ENCODE data around the gene KCNJ5. TPM values are rescaled to one million over a fixed set of nuclear protein-coding genes. Genes with fewer than 3 reads are reported as not detected.

KCNJ5 gene
- total RNA-seq, 5 donors from 2014 or later (not counting 1 experiment from before 2014, with no cell fraction given) = 0.07 to 0.13 (median 0.12) TPM; not detected in 2

- Mint-ChIP-seq H3K27ac (no peak overlapping the region), H3K4me1 (no peaks in the 10 kb centered on the region), H3K36me3 (no peaks in the 10 kb centered on the region), H3K4me3 (no peak overlapping the region), H3K27me3 (peaks cover 7 to 29% of the 10 kb centered on the region in 2 donors), H3K9me3 (no peaks in the 10 kb centered on the region)
- ChIA-PET CTCF (interaction anchor here in 1 of 2 donors (1.1 kb wide), 1 partner anchor 786 kb away, joined by 3 read pairs; no protein-coding TSS in a partner anchor), POLR2A (no interaction called here)
- 86% methylated on average over 13 of the region's 16 CpGs for WGBS (ENCODE audit: insufficient coverage)
- Histone ChIP-seq H3K36me3 (ENCODE audit: control insufficient read depth in 2 of 2, extremely low read depth in 1 of 2, insufficient read depth in 1 of 2, low read length in 1 of 2) (no peaks in the 10 kb centered on the region), H3K27ac (ENCODE audit: low read length) (no peak overlapping the region), H3K4me1 (ENCODE audit: control insufficient read depth in 1 of 2, extremely low read depth in 1 of 2, insufficient read depth in 2 of 2, low read length in 2 of 2) (no peaks in the 10 kb centered on the region), H3K4me3 (ENCODE audit: control insufficient read depth in 1 of 2, extremely low read depth in 1 of 2, low read length in 1 of 2) (no peak overlapping the region), H3K27me3 (replicated peaks in 1 of 2; ENCODE audit: control insufficient read depth in 2 of 2, extremely low read depth in 1 of 2, insufficient read depth in 2 of 2, low read length in 1 of 2) (peaks cover 0 to 24% of the 10 kb centered on the region in 2 experiments), H3K9me3 (no peaks in the 10 kb centered on the region)
- ATAC-seq (replicated peaks in 1 of 4) (no peak), DNase-seq (no peak)
Measured at GRCh38 chr11:128943428-128943976, 52.3 kb downstream of the KCNJ5 start.

GRCh38 chr11:128946648-128947047 lies 55.5 kb downstream of the KCNJ5 start:
- H3K4me1 Mint-ChIP-seq = no peaks in the 10 kb centered on the region
- H3K9me3 Mint-ChIP-seq = no peaks in the 10 kb centered on the region
- no peak overlapping the region for H3K4me3 ChIP-seq (ENCODE audit: control insufficient read depth in 1 of 2, extremely low read depth in 1 of 2, low read length in 1 of 2)
- H3K36me3 ChIP-seq (ENCODE audit: control insufficient read depth in 2 of 2, extremely low read depth in 1 of 2, insufficient read depth in 1 of 2, low read length in 1 of 2) = no peaks in the 10 kb centered on the region
- POLR2A ChIA-PET = interaction anchor here in 1 of 2 donors (0.7 kb wide), 1 partner anchor 1301 kb away, joined by 3 read pairs; no protein-coding TSS in a partner anchor
- peaks cover 0 to 10% of the 10 kb centered on the region in 2 experiments for H3K27me3 ChIP-seq (replicated peaks in 1 of 2; ENCODE audit: control insufficient read depth in 2 of 2, extremely low read depth in 1 of 2, insufficient read depth in 2 of 2, low read length in 1 of 2)
- ATAC-seq (replicated peaks in 1 of 4) (no peak), DNase-seq (no peak)
- H3K4me3 Mint-ChIP-seq = no peak overlapping the region
- no peaks in the 10 kb centered on the region for H3K4me1 ChIP-seq (ENCODE audit: control insufficient read depth in 1 of 2, extremely low read depth in 1 of 2, insufficient read depth in 2 of 2, low read length in 2 of 2)
- WGBS (ENCODE audit: insufficient coverage) = no CpG with 5 or more reads among the region's 2 CpGs
- CTCF ChIA-PET = interaction anchor here in 1 of 2 donors (1.4 kb wide), 1 partner anchor 10 kb away, joined by 5 read pairs; no protein-coding TSS in a partner anchor
- peaks cover 7 to 29% of the 10 kb centered on the region in 2 donors for H3K27me3 Mint-ChIP-seq
- no peak overlapping the region for H3K27ac ChIP-seq (ENCODE audit: low read length)
- no peaks in the 10 kb centered on the region for H3K9me3 ChIP-seq
- H3K27ac Mint-ChIP-seq = no peak overlapping the region
- H3K36me3 Mint-ChIP-seq = no peaks in the 10 kb centered on the region

- Histone ChIP-seq H3K36me3 (ENCODE audit: control insufficient read depth in 2 of 2, extremely low read depth in 1 of 2, insufficient read depth in 1 of 2, low read length in 1 of 2) (no peaks in the 10 kb centered on the region), H3K4me1 (ENCODE audit: control insufficient read depth in 1 of 2, extremely low read depth in 1 of 2, insufficient read depth in 2 of 2, low read length in 2 of 2) (no peaks in the 10 kb centered on the region), H3K27me3 (replicated peaks in 1 of 2; ENCODE audit: control insufficient read depth in 2 of 2, extremely low read depth in 1 of 2, insufficient read depth in 2 of 2, low read length in 1 of 2) (peaks cover 0 to 2% of the 10 kb centered on the region in 2 experiments), H3K27ac (ENCODE audit: low read length) (no peak overlapping the region), H3K9me3 (no peaks in the 10 kb centered on the region), H3K4me3 (ENCODE audit: control insufficient read depth in 1 of 2, extremely low read depth in 1 of 2, low read length in 1 of 2) (no peak overlapping the region)
- ChIA-PET CTCF (no interaction called here), POLR2A (no interaction called here)
- no peaks in the 10 kb centered on the region for H3K36me3 Mint-ChIP-seq
- no peak overlapping the region for H3K27ac Mint-ChIP-seq
- 80% methylated on average over 1 of the region's 2 CpGs for WGBS (ENCODE audit: insufficient coverage)
- no peaks in the 10 kb centered on the region for H3K9me3 Mint-ChIP-seq
- no peak overlapping the region for H3K4me3 Mint-ChIP-seq
- no peaks in the 10 kb centered on the region for H3K4me1 Mint-ChIP-seq
- DNase-seq = no peak
- peaks cover 8 to 29% of the 10 kb centered on the region in 2 donors for H3K27me3 Mint-ChIP-seq
- no peak for ATAC-seq (replicated peaks in 1 of 4)
Measured at GRCh38 chr11:128947773-128948172, 56.6 kb downstream of the KCNJ5 start.

- ATAC-seq (replicated peaks in 1 of 4) (no peak), DNase-seq (no peak)
- 23% methylated on average over 3 of the region's 3 CpGs for WGBS (ENCODE audit: insufficient coverage)
- H3K9me3 ChIP-seq = no peaks in the 10 kb centered on the region
- H3K27me3 Mint-ChIP-seq = peaks cover 15 to 25% of the 10 kb centered on the region in 2 donors
- H3K27ac ChIP-seq (ENCODE audit: low read length) = no peak overlapping the region
- H3K4me1 Mint-ChIP-seq = no peaks in the 10 kb centered on the region
- no peaks in the 10 kb centered on the region for H3K4me1 ChIP-seq (ENCODE audit: control insufficient read depth in 1 of 2, extremely low read depth in 1 of 2, insufficient read depth in 2 of 2, low read length in 2 of 2)
- no peaks in the 10 kb centered on the region for H3K9me3 Mint-ChIP-seq
- ChIA-PET CTCF (interaction anchor here in 1 of 2 donors (0.9 kb wide), 1 partner anchor 9 kb away, joined by 4 read pairs; no protein-coding TSS in a partner anchor), POLR2A (no interaction called here)
- H3K36me3 Mint-ChIP-seq = no peaks in the 10 kb centered on the region
- H3K27ac Mint-ChIP-seq = no peak overlapping the region
- no peak overlapping the region for H3K4me3 Mint-ChIP-seq
- H3K36me3 ChIP-seq (ENCODE audit: control insufficient read depth in 2 of 2, extremely low read depth in 1 of 2, insufficient read depth in 1 of 2, low read length in 1 of 2) = no peaks in the 10 kb centered on the region
- H3K27me3 ChIP-seq (replicated peaks in 1 of 2; ENCODE audit: control insufficient read depth in 2 of 2, extremely low read depth in 1 of 2, insufficient read depth in 2 of 2, low read length in 1 of 2) = peaks cover 0 to 2% of the 10 kb centered on the region in 2 experiments
- no peak overlapping the region for H3K4me3 ChIP-seq (ENCODE audit: control insufficient read depth in 1 of 2, extremely low read depth in 1 of 2, low read length in 1 of 2)
Measured at GRCh38 chr11:128948583-128948982, 57.4 kb downstream of the KCNJ5 start.

- Mint-ChIP-seq H3K27ac (no peak overlapping the region), H3K36me3 (no peaks in the 10 kb centered on the region), H3K4me3 (no peak overlapping the region), H3K9me3 (no peaks in the 10 kb centered on the region), H3K4me1 (no peaks in the 10 kb centered on the region), H3K27me3 (peaks cover 14 to 16% of the 10 kb centered on the region in 2 donors)
- POLR2A ChIA-PET = no interaction called here
- no peak overlapping the region for H3K27ac ChIP-seq (ENCODE audit: low read length)
- no peaks in the 10 kb centered on the region for H3K4me1 ChIP-seq (ENCODE audit: control insufficient read depth in 1 of 2, extremely low read depth in 1 of 2, insufficient read depth in 2 of 2, low read length in 2 of 2)
- H3K36me3 ChIP-seq (ENCODE audit: control insufficient read depth in 2 of 2, extremely low read depth in 1 of 2, insufficient read depth in 1 of 2, low read length in 1 of 2) = no peaks in the 10 kb centered on the region
- ATAC-seq (replicated peaks in 1 of 4) (no peak), DNase-seq (no peak)
- no peak overlapping the region for H3K4me3 ChIP-seq (ENCODE audit: control insufficient read depth in 1 of 2, extremely low read depth in 1 of 2, low read length in 1 of 2)
- 93% methylated on average over 6 of the region's 13 CpGs for WGBS (ENCODE audit: insufficient coverage)
- H3K9me3 ChIP-seq = no peaks in the 10 kb centered on the region
- no peaks in the 10 kb centered on the region for H3K27me3 ChIP-seq (replicated peaks in 1 of 2; ENCODE audit: control insufficient read depth in 2 of 2, extremely low read depth in 1 of 2, insufficient read depth in 2 of 2, low read length in 1 of 2)
- CTCF ChIA-PET = no interaction called here
Measured at GRCh38 chr11:128949791-128950454, 58.8 kb downstream of the KCNJ5 start.

- POLR2A ChIA-PET = no interaction called here
- no peak overlapping the region for H3K4me3 Mint-ChIP-seq
- WGBS (ENCODE audit: insufficient coverage) = 96% methylated on average over 14 of the region's 16 CpGs
Measured at GRCh38 chr11:128953151-128953550, 62.0 kb downstream of the KCNJ5 start.

More at GRCh38 chr11:128953151-128953550, 62.0 kb downstream of the KCNJ5 start:
- Mint-ChIP-seq H3K27ac (no peak overlapping the region), H3K9me3 (no peaks in the 10 kb centered on the region), H3K27me3 (peaks cover 18 to 23% of the 10 kb centered on the region in 2 donors), H3K4me1 (peaks cover 0 to 2% (median 2%) of the 10 kb centered on the region in 3 donors), H3K36me3 (no peaks in the 10 kb centered on the region)
- Histone ChIP-seq H3K9me3 (no peaks in the 10 kb centered on the region), H3K4me3 (ENCODE audit: control insufficient read depth in 1 of 2, extremely low read depth in 1 of 2, low read length in 1 of 2) (no peak overlapping the region), H3K36me3 (ENCODE audit: control insufficient read depth in 2 of 2, extremely low read depth in 1 of 2, insufficient read depth in 1 of 2, low read length in 1 of 2) (no peaks in the 10 kb centered on the region), H3K27me3 (replicated peaks in 1 of 2; ENCODE audit: control insufficient read depth in 2 of 2, extremely low read depth in 1 of 2, insufficient read depth in 2 of 2, low read length in 1 of 2) (peaks cover 0 to 5% of the 10 kb centered on the region in 2 experiments), H3K4me1 (ENCODE audit: control insufficient read depth in 1 of 2, extremely low read depth in 1 of 2, insufficient read depth in 2 of 2, low read length in 2 of 2) (no peaks in the 10 kb centered on the region), H3K27ac (ENCODE audit: low read length) (no peak overlapping the region)
- CTCF ChIA-PET = interaction anchor here in 1 of 2 donors (2.5 kb wide), 1 partner anchor 68 kb away, joined by 10 read pairs; no protein-coding TSS in a partner anchor
- no peak for ATAC-seq (replicated peaks in 1 of 4)
- no peak for DNase-seq
